HG03469 (cell line): ENCODE measurements around the gene AHCTF1.
"Not testable (repeated sequence)": the region's sequence is repeated elsewhere in the genome, so short reads cannot be mapped to it uniquely, and the experiment has no call there.

ENCODE experiments used
- ATAC-seq: cut with Tn5 transposase; IDR thresholded peaks from one replicate; pipeline ENCODE4 v1.9.1; 2021; ENCODE audit warnings: mild to moderate bottlenecking, moderate library complexity, moderate number of reproducible peaks; ENCODE audit not compliant: unreplicated experiment

The AHCTF1 gene

GRCh38 chr1:246837418-246838117 is 94.2 kb downstream of the AHCTF1 start:
- no peak for ATAC-seq

- no peak for ATAC-seq
Measured at GRCh38 chr1:246836209-246836966, 95.4 kb downstream of the AHCTF1 start.

GRCh38 chr1:246831543-246831942 is 100.2 kb downstream of the AHCTF1 start:
- ATAC-seq, result no peak

- no peak for ATAC-seq
Measured at GRCh38 chr1:246828818-246829217, 102.9 kb downstream of the AHCTF1 start.

GRCh38 chr1:246827396-246827795 is 104.4 kb downstream of the AHCTF1 start:
- ATAC-seq, result no peak

- no peak for ATAC-seq
Measured at GRCh38 chr1:246825557-246826175, 106.1 kb downstream of the AHCTF1 start.

GRCh38 chr1:246824541-246824940 is 107.2 kb downstream of the AHCTF1 start:
- ATAC-seq, result no peak

GRCh38 chr1:246822154-246822553 is 109.6 kb downstream of the AHCTF1 start:
- ATAC-seq, result not testable (repeated sequence)

GRCh38 chr1:246820666-246821065 is 111.1 kb downstream of the AHCTF1 start:
- no peak for ATAC-seq

- not testable (repeated sequence) for ATAC-seq
Measured at GRCh38 chr1:246817778-246818177, 114.0 kb downstream of the AHCTF1 start.

GRCh38 chr1:246815693-246816270 is 116.0 kb downstream of the AHCTF1 start:
- peak; percentile 94 for ATAC-seq

- ATAC-seq, result no peak
Measured at GRCh38 chr1:246814890-246815289, 116.9 kb downstream of the AHCTF1 start.

GRCh38 chr1:246813325-246813724 is 118.4 kb downstream of the AHCTF1 start:
- ATAC-seq, result not testable (repeated sequence)

- ATAC-seq, result no peak
Measured at GRCh38 chr1:246811985-246812384, 119.8 kb downstream of the AHCTF1 start.

GRCh38 chr1:246809473-246809872 is 122.3 kb downstream of the AHCTF1 start:
- ATAC-seq, result no peak

- no peak for ATAC-seq
Measured at GRCh38 chr1:246805135-246805716, 126.5 kb downstream of the AHCTF1 start.

- ATAC-seq, result no peak
Measured at GRCh38 chr1:246803883-246804282, 127.9 kb downstream of the AHCTF1 start.

- no peak for ATAC-seq
Measured at GRCh38 chr1:246803373-246803772, 128.4 kb downstream of the AHCTF1 start.

- ATAC-seq, result no peak
Measured at GRCh38 chr1:246801241-246802020, 130.3 kb downstream of the AHCTF1 start.

- no peak for ATAC-seq
Measured at GRCh38 chr1:246800756-246801155, 131.0 kb downstream of the AHCTF1 start.
